IMR-90 (cell line): Measurements from ENCODE around the gene NTM. TPM values are rescaled to one million over a fixed set of nuclear protein-coding genes. Genes with fewer than 3 reads are reported as not detected.

Experiments used
- ATAC-seq: fragments of 200-7000 bp; cut with Tn5 transposase; 2 replicates; pipeline ENCODE4 v1.9.1; 2020; ENCODE audit warnings: low read depth, mild to moderate bottlenecking, moderate library complexity
- BruUV-seq: library from RNA; stranded (reverse); fragments of 400-500 nt; replicated peaks from 2 replicates; lab custom pipeline; 2021; lab: Mats Ljungman, UMichigan
- CTCF ChIA-PET: fragments of 300-600 bp; formaldehyde crosslinking; extraction: SDS; loops from one replicate; lab custom pipeline; 2021; ENCODE audit warnings: antibody characterized with exemption; lab: Yijun Ruan, JAX
- POLR2A ChIA-PET: fragments of 300-600 bp; sonication (Branson Sonifier 250); formaldehyde crosslinking; loops from one replicate; lab custom pipeline; 2022; ENCODE audit warnings: antibody characterized with exemption; ENCODE audit not compliant: unreplicated experiment; lab: Charles Lee
- DNase-seq: peaks from one replicate; pipeline ENCODE4 v3.0.0; 2013
- H2AFZ ChIP-seq: replicated peaks from 2 replicates; pipeline ENCODE3; 2013; ENCODE audit warnings: low read length, mild to moderate bottlenecking; ENCODE audit not compliant: poor library complexity
- H2AK5ac ChIP-seq: 2 replicates; pipeline ENCODE4 v1.6.1; 2013; ENCODE audit warnings: low read depth, low read length, inconsistent platforms
- H2AK9ac ChIP-seq: replicated peaks from 2 replicates; pipeline ENCODE3; 2013; ENCODE audit warnings: mild to moderate bottlenecking, low read depth, low read length, moderate library complexity; ENCODE audit not compliant: poor library complexity
- H2BK120ac ChIP-seq: 2 replicates; pipeline ENCODE4 v1.6.1; 2013; ENCODE audit warnings: low read depth, low read length, inconsistent platforms
- H2BK15ac ChIP-seq: 3 replicates; pipeline ENCODE4 v1.6.1; 2013; ENCODE audit warnings: low read depth, low read length, inconsistent platforms
- H2BK20ac ChIP-seq: 2 replicates; pipeline ENCODE4 v1.6.1; 2013; ENCODE audit warnings: low read depth, mild to moderate bottlenecking, inconsistent platforms, low read length, moderate library complexity
- H2BK5ac ChIP-seq: 2 replicates; pipeline ENCODE4 v1.6.1; 2013; ENCODE audit warnings: mild to moderate bottlenecking, low read depth, low read length, inconsistent platforms; ENCODE audit not compliant: poor library complexity, severe bottlenecking
- H3K14ac ChIP-seq: replicated peaks from 2 replicates; pipeline ENCODE4 v1.6.1; 2013; ENCODE audit warnings: low read depth, low read length, inconsistent platforms
- H3K18ac ChIP-seq: 2 replicates; pipeline ENCODE4 v1.6.1; 2013; ENCODE audit warnings: low read depth, low read length, control low read depth
- H3K23ac ChIP-seq: 2 replicates; pipeline ENCODE4 v1.6.1; 2013; ENCODE audit warnings: low read depth, low read length, inconsistent platforms
- H3K27ac ChIP-seq: 2 replicates; pipeline ENCODE4 v1.5.1; 2013; ENCODE audit warnings: mild to moderate bottlenecking, control low read depth, low read length; ENCODE audit not compliant: insufficient read depth
- H3K27me3 ChIP-seq: 2 replicates; pipeline ENCODE4 v1.6.1; 2013; ENCODE audit warnings: low read length; ENCODE audit not compliant: control insufficient read depth, insufficient read depth
- H3K36me3 ChIP-seq: 2 replicates; pipeline ENCODE4 v1.6.1; 2013; ENCODE audit warnings: low read length, mixed read lengths; ENCODE audit not compliant: control insufficient read depth, insufficient read depth
- H3K4ac ChIP-seq: 2 replicates; pipeline ENCODE4 v1.6.1; 2013; ENCODE audit warnings: low read depth, low read length, inconsistent platforms
- H3K4me1 ChIP-seq: 2 replicates; pipeline ENCODE4 v1.6.1; 2013; ENCODE audit warnings: low read length, mixed read lengths; ENCODE audit not compliant: control insufficient read depth, insufficient read depth
- H3K4me2 ChIP-seq: 2 replicates; pipeline ENCODE4 v1.6.1; 2013; ENCODE audit warnings: low read depth, mild to moderate bottlenecking, control low read depth, low read length, moderate library complexity
- H3K4me3 ChIP-seq: 2 replicates; pipeline ENCODE4 v1.5.1; 2013; ENCODE audit warnings: low read depth, mild to moderate bottlenecking, control low read depth, low read length, moderate library complexity; ENCODE audit not compliant: insufficient read depth
- H3K56ac ChIP-seq: 2 replicates; pipeline ENCODE4 v1.6.1; 2013; ENCODE audit warnings: low read length, inconsistent platforms; ENCODE audit not compliant: insufficient read depth; ENCODE audit errors: extremely low read depth
- H3K79me1 ChIP-seq, 2 experiments: 2 replicates each; pipeline ENCODE4 v1.6.1; 2013; ENCODE audit warnings: low read length in 2 of 2, inconsistent platforms in 1 of 2, low read depth in 1 of 2
- H3K9ac ChIP-seq: 2 replicates; pipeline ENCODE4 v1.6.1; 2013; ENCODE audit warnings: low read depth, low read length, control low read depth
- H3K9me1 ChIP-seq: 2 replicates; pipeline ENCODE4 v1.6.1; 2013; ENCODE audit warnings: low read length, inconsistent platforms; ENCODE audit not compliant: insufficient read depth
- H3K9me3 ChIP-seq: 2 replicates; pipeline ENCODE4 v1.6.1; 2013; ENCODE audit warnings: low read length; ENCODE audit not compliant: control insufficient read depth, insufficient read depth
- H4K20me1 ChIP-seq: 2 replicates; pipeline ENCODE4 v1.6.1; 2013; ENCODE audit warnings: low read length, inconsistent platforms; ENCODE audit not compliant: insufficient read depth
- H4K5ac ChIP-seq: 2 replicates; pipeline ENCODE4 v1.6.1; 2013; ENCODE audit warnings: mild to moderate bottlenecking, low read depth, low read length, control low read depth
- H4K8ac ChIP-seq, 2 experiments: 2 replicates each; pipeline ENCODE4 v1.6.1; 2013; ENCODE audit warnings: low read depth in 2 of 2, low read length in 2 of 2, control low read depth in 1 of 2, inconsistent platforms in 1 of 2
- H4K91ac ChIP-seq: 2 replicates; pipeline ENCODE4 v1.6.1; 2013; ENCODE audit warnings: low read depth, low read length, inconsistent platforms; ENCODE audit not compliant: insufficient read depth
- CTCF ChIP-seq: conservative IDR thresholded peaks from 2 replicates; pipeline ENCODE4 v1.5.1; 2012; ENCODE audit warnings: mild to moderate bottlenecking, low read depth, low read length, improper control_type of control experiment
- FOS ChIP-seq: fragments of 150-350 bp; IDR thresholded peaks from 2 replicates; pipeline ENCODE4 v1.6.1; 2016; ENCODE audit warnings: low read depth, low read length
- MAFK ChIP-seq: IDR thresholded peaks from 2 replicates; pipeline ENCODE4 v1.6.1; 2012; ENCODE audit warnings: low read depth, low read length, improper control_type of control experiment
- POLR2A ChIP-seq: IDR thresholded peaks from 2 replicates; pipeline ENCODE4 v1.6.1; 2012; ENCODE audit warnings: mild to moderate bottlenecking, low read depth, low read length
- RAD21 ChIP-seq: IDR thresholded peaks from 2 replicates; pipeline ENCODE4 v1.6.1; 2012; ENCODE audit warnings: low read length, improper control_type of control experiment
- RFX5 ChIP-seq: IDR thresholded peaks from 2 replicates; pipeline ENCODE4 v1.8.0; 2012; ENCODE audit warnings: low read depth, mild to moderate bottlenecking, low read length, moderate library complexity
- SMC3 ChIP-seq: fragments of 150-350 bp; IDR thresholded peaks from 2 replicates; pipeline ENCODE4 v1.6.1; 2016; ENCODE audit warnings: low read depth, mild to moderate bottlenecking, antibody characterized with exemption, low read length, moderate library complexity
- WGBS, 2 experiments: methylation state at CpG; one replicate each; pipeline versions ENCODE4 v1.1.5 to v1.1.7; 2013; ENCODE audit warnings: missing lambda C conversion rate in 2 of 2; ENCODE audit not compliant: insufficient read length in 1 of 2; ENCODE audit errors: extremely low coverage in 2 of 2; 5-methylcytosine and 5-hydroxymethylcytosine counted together
- dilution Hi-C: fragments of 300-500 bp; cut with HindIII; formaldehyde crosslinking; loops from one replicate; pipeline ENCODE4 v1.14.3; 2018; ENCODE audit warnings: low sequenced_read_pairs; ENCODE audit not compliant: unreplicated experiment
- in situ Hi-C: fragments of 300-500 bp; cut with MboI; formaldehyde crosslinking; loops from 3 replicates; pipeline ENCODE4 v1.14.3; 2019; ENCODE audit warnings: low sequenced_read_pairs, inconsistent platforms, mixed read lengths
- intact Hi-C: fragments of 100-400 bp; cut with micrococcal nuclease; formaldehyde crosslinking; loops from 2 replicates; pipeline ENCODE4 v1.10.0; 2022
- polyA plus RNA-seq, 3 experiments: library from polyadenylated mRNA; depleted of rRNA; stranded (reverse); fragments of >200 nt; gene quantifications; 2 replicates each; pipeline ENCODE4 v1.2.3, GENCODE V29; 2012; ENCODE audit warnings: low replicate concordance in 1 of 3
- total RNA-seq: library from RNA; depleted of rRNA; stranded (reverse); fragments of >200 nt; gene quantifications from 2 replicates; pipeline ENCODE4 v1.2.3, GENCODE V29; 2012

NTM gene
- total and polyA plus RNA-seq, 2 of the 4 experiments (the other 2 are of a cell fraction), result 19.5 to 25.5 TPM

GRCh38 chr11:131668500-131669400 lies 298.3 kb downstream of the NTM start:
- Histone ChIP-seq H3K9ac (no peak overlapping the region), H3K4me1 (peaks cover 2% of the 10 kb centered on the region; the same call in 1 of the 2 replicates), H4K8ac (no peak overlapping the region), H3K56ac (no peak overlapping the region), H2BK20ac (no peak overlapping the region), H2BK120ac (no peak overlapping the region; the same call in 1 of the 2 replicates), H3K9me1 (0 out of 2 replicates have a peak, but pooled peaks cover 3% of the 10 kb centered on the region), H3K79me1 (no peaks in the 10 kb centered on the region), H2BK15ac (no peak overlapping the region), H3K23ac (no peak overlapping the region), H2BK5ac (no peak overlapping the region), H3K4me3 (no peak overlapping the region), H3K4ac (no peak overlapping the region), H3K36me3 (no peaks in the 10 kb centered on the region), H3K4me2 (no peak overlapping the region), H3K14ac (no peak overlapping the region), H3K27ac (no peak overlapping the region), H4K5ac (no peak overlapping the region), H2AK5ac (no peak overlapping the region), H3K18ac (no peak overlapping the region), H4K91ac (no peak overlapping the region), H2AK9ac (no peak overlapping the region), H2AFZ (peak overlapping the region; percentile 34), H3K27me3 (no peaks in the 10 kb centered on the region), H4K20me1 (no peaks in the 10 kb centered on the region), H3K9me3 (no peaks in the 10 kb centered on the region)
- TF ChIP-seq POLR2A (no peak), RAD21 (no peak), RFX5 (no peak), CTCF (peak; percentile 41), MAFK (no peak), FOS (no peak), SMC3 (0 out of 2 replicates have a peak, but pooled peaks have one; percentile 1)
- in situ Hi-C loops (no loop called here), dilution Hi-C loops (no loop called here), intact Hi-C loops (no loop called here)
- ChIA-PET CTCF (interaction anchor here (0.7 to 1.6 kb wide), 7 partner anchors 10 to 607 kb away, joined by 3 to 4 read pairs (median 3); no protein-coding TSS in a partner anchor), POLR2A (no interaction called here)
- ATAC-seq (no peak), DNase-seq (peak; percentile 16)
- 50% methylated on average over 1 of the region's 11 CpGs; no CpG with 5 or more reads in 1 of the 2 experiments for WGBS, 2 experiments
- no TSS peak for BruUV-seq
